ENCODE results near the gene C19orf12. TPM values are rescaled to one million over a fixed set of nuclear protein-coding genes. Genes with fewer than 3 reads are reported as not detected.
A peak's percentile ranks its signal among the peaks of the same experiment; 100 is the strongest.

C19orf12 gene
- total RNA-seq, 1 donor from 2014 or later = 48.6 TPM

- peaks cover 1% of the 10 kb centered on the region for H3K9me3 ChIP-seq (replicated peaks)
- no peak overlapping the region for H3K4me3 ChIP-seq
- DNase-seq = no peak
- no peak overlapping the region for H3K27ac ChIP-seq (replicated peaks)
- H3K4me1 ChIP-seq = peaks cover 8% of the 10 kb centered on the region
- no peaks in the 10 kb centered on the region for H3K36me3 ChIP-seq
- intact Hi-C loops (cut with micrococcal nuclease) = no loop called here
- H3K27me3 ChIP-seq (ENCODE audit: low read depth) = no peaks in the 10 kb centered on the region
- TF ChIP-seq CTCF (IDR thresholded peaks at IDR 0.05; ENCODE audit: borderline replicate concordance) = no peak
These were observed 19.1 kb downstream of the C19orf12 start for GRCh38 chr19:29695765-29696564.

- Histone ChIP-seq H3K27ac (replicated peaks) (peak overlapping the region; percentile 17), H3K9me3 (replicated peaks) (peaks cover 11% of the 10 kb centered on the region), H3K4me3 (no peak overlapping the region), H3K36me3 (peaks cover 4% of the 10 kb centered on the region), H3K4me1 (peaks cover 8% of the 10 kb centered on the region), H3K27me3 (ENCODE audit: low read depth) (no peaks in the 10 kb centered on the region)
- peak; percentile 93 for TF ChIP-seq CTCF (IDR thresholded peaks at IDR 0.05; ENCODE audit: borderline replicate concordance)
- peak; percentile 82 for DNase-seq
- intact Hi-C loops (cut with micrococcal nuclease) = no loop called here
These were observed 20.1 kb downstream of the C19orf12 start for GRCh38 chr19:29694669-29695627.

- Histone ChIP-seq H3K4me1 (peaks cover 8% of the 10 kb centered on the region), H3K27ac (replicated peaks) (peak overlapping the region; percentile 13), H3K36me3 (peaks cover 4% of the 10 kb centered on the region), H3K9me3 (replicated peaks) (peaks cover 13% of the 10 kb centered on the region), H3K27me3 (ENCODE audit: low read depth) (no peaks in the 10 kb centered on the region), H3K4me3 (no peak overlapping the region)
- no peak for TF ChIP-seq CTCF (IDR thresholded peaks at IDR 0.05; ENCODE audit: borderline replicate concordance)
- no peak for DNase-seq
- intact Hi-C loops (cut with micrococcal nuclease) = no loop called here
These were observed 20.9 kb downstream of the C19orf12 start for GRCh38 chr19:29694161-29694560.

DNA sequence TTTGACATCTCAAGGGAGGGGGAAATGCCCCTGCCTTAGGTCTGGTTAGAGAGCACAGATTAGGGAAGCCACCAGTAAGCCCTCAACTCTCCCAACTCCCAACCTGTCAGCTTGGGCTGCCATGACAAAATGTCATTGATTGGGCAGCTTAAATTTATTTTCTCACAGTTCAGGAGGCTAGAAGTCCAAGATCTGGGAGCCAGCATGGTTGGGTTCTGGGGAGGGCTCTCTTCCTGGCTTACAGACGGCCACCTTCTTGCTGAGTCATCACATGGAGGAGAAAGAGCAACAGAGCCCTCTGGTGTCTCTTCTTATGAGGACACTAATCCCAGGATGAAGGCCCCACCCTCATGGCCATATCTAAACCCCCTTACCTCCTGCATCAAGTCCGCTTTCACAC is 24.2 kb downstream of the C19orf12 start:
- peak; percentile 59 for TF ChIP-seq CTCF (IDR thresholded peaks at IDR 0.05; ENCODE audit: borderline replicate concordance)
- peaks cover 4% of the 10 kb centered on the region for H3K36me3 ChIP-seq
- no peak for DNase-seq
- no peak overlapping the region for H3K4me3 ChIP-seq
- H3K4me1 ChIP-seq = peaks cover 8% of the 10 kb centered on the region
- no peak overlapping the region for H3K27ac ChIP-seq (replicated peaks)
- H3K27me3 ChIP-seq (ENCODE audit: low read depth) = no peaks in the 10 kb centered on the region
- H3K9me3 ChIP-seq (replicated peaks) = peaks cover 13% of the 10 kb centered on the region
- intact Hi-C loops (cut with micrococcal nuclease) = no loop called here

DNA sequence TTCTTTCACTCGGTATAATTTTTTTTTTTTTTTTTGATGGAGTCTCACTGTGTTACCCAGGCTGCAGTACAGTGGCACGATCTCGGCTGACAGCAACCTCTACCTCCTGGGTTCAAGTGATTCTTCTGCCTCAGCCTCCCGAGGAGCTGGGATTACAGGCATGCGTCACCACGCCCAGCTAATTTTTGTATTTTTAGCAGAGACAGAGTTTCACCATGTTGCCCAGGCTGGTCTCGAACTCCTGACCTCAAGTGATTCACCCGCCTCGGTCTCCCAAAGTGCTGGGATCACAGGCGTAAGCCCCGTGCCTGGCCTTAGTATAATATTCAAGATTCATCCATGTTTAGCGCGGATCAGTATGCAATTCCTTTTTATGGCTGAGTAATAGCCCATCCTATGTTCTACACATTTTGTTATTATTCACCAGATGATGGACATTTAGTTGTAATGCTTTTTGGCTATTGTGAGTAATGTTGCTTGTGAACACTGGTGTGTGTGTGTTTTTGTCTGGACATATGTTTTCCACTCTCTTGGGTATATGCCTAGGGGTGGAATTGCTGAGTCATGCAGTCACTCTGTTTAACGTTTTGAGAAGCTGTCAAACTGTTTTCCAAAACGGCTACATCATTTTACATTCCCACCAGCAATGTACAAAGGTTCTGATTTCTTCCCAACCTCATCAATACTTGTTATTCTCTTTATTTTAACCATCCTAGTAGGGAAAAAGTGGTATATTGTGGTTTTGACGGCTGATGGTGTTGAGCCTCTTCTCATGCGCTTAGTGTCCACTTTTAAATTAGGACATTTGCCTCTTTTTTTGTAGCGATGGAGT is 26.9 kb downstream of the C19orf12 start:
- intact Hi-C loops (cut with micrococcal nuclease) = no loop called here
- H3K9me3 ChIP-seq (replicated peaks) = peaks cover 13% of the 10 kb centered on the region
- TF ChIP-seq CTCF (IDR thresholded peaks at IDR 0.05; ENCODE audit: borderline replicate concordance) = no peak
- no peaks in the 10 kb centered on the region for H3K27me3 ChIP-seq (ENCODE audit: low read depth)
- no peak overlapping the region for H3K27ac ChIP-seq (replicated peaks)
- H3K4me3 ChIP-seq = no peak overlapping the region
- peaks cover 7% of the 10 kb centered on the region for H3K4me1 ChIP-seq
- H3K36me3 ChIP-seq = peaks cover 4% of the 10 kb centered on the region
- no peak for DNase-seq
